Measurements from ENCODE around the gene KRTAP10-8.
"Not testable (repeated sequence)": the region's sequence is repeated elsewhere in the genome, so short reads cannot be mapped to it uniquely, and the experiment has no call there.

KRTAP10-8 gene

DNA sequence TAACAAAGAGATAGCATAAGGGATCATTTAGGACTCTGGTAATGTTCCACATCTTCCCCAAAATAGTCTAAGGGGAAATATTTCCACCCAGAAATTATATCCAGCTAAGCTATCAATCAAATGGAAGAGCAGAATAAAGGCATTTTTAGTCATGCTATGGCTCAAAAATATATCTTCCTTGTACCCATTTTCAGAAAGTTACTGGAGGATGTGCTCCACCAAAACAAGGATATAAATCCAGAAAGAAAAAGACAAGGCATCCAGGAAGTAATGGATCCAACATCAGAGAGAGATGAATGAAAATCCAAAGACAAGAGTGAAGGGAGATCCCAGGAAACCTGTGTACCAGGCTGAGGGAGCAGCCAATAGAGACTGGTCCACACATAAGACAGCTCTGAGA, 2.7 kb upstream of the KRTAP10-8 start:
- in situ Hi-C loops (cut with HindIII; ENCODE audit: low pct_ligation_motif_present, low sequenced_read_pairs), result no loop called here
- TF ChIP-seq, protein P1, sequence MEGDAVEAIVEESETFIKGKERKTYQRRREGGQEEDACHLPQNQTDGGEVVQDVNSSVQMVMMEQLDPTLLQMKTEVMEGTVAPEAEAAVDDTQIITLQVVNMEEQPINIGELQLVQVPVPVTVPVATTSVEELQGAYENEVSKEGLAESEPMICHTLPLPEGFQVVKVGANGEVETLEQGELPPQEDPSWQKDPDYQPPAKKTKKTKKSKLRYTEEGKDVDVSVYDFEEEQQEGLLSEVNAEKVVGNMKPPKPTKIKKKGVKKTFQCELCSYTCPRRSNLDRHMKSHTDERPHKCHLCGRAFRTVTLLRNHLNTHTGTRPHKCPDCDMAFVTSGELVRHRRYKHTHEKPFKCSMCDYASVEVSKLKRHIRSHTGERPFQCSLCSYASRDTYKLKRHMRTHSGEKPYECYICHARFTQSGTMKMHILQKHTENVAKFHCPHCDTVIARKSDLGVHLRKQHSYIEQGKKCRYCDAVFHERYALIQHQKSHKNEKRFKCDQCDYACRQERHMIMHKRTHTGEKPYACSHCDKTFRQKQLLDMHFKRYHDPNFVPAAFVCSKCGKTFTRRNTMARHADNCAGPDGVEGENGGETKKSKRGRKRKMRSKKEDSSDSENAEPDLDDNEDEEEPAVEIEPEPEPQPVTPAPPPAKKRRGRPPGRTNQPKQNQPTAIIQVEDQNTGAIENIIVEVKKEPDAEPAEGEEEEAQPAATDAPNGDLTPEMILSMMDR (IDR thresholded peaks at IDR 0.05; ENCODE audit: low read depth, low read length, missing control alignments), result no peak
- Histone ChIP-seq H3K27ac (no peak overlapping the region), H3K27me3 (replicated peaks) (no peaks in the 10 kb centered on the region), H3K4me3 (ENCODE audit: low read depth, low read length) (no peak overlapping the region), H3K36me3 (replicated peaks) (no peaks in the 10 kb centered on the region)
- DNase-seq, result no peak

DNA sequence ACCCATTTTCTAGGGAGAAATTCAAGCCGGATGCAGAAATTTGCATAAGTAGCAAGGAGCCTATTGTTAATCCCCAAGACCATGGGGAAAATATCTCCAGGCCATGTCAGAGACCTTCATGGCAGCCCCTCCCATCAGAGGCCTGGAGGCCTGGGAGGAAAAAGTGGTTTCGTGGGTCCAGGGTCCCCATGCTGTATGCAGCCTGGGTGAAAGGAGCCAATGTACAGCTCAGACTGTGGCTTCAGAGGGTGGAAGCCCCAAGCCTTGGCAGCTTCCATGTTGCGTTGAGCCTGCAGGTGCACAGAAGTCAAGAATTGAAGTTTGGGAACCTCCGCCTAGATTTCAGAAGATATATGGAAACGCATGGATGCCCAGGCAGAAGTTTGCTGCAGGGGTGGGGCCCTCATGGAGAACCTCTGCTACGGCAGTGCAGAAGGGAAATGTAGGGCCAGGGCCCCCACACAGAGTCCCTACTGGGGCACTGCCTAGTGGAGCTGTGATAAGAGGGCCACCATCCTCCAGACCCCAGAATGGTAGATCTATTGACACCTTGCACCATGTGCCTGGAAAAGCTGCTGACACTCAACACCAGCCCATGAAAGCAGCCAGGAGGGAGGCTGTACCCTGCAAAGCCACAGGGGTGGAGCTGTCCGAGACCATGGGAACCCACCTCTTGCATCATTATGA, 1.6 kb upstream of the KRTAP10-8 start:
- H3K27ac ChIP-seq; H3K27me3 ChIP-seq (replicated peaks); H3K36me3 ChIP-seq (replicated peaks); in situ Hi-C loops (cut with HindIII; ENCODE audit: low pct_ligation_motif_present, low sequenced_read_pairs); H3K4me3 ChIP-seq (ENCODE audit: low read depth, low read length); DNase-seq: not testable (repeated sequence)

DNA sequence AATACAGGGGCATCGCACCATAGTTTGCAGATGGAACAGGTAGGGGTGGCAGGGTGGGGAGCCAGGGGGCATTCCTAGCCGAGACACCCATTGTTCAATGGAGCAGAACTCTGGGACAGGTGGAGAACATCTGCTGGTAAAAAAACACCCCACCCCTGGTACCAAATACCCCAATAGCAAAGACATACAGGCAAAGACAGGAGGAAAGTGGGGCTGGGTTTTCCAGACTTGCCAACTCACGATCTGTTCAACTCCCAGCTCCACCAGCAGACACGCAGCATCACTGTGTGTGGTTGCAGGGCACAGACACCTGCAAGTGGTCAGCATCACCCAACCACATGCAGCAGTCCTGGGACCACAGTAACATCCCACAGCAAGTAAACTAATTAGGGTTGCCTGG, 328 bp upstream of the KRTAP10-8 start:
- Histone ChIP-seq H3K4me3 (ENCODE audit: low read depth, low read length) (no peak overlapping the region), H3K27ac (no peak overlapping the region), H3K36me3 (replicated peaks) (no peaks in the 10 kb centered on the region), H3K27me3 (replicated peaks) (no peaks in the 10 kb centered on the region)
- no peak for DNase-seq
- TF ChIP-seq, protein P1 (IDR thresholded peaks at IDR 0.05; ENCODE audit: low read depth, low read length, missing control alignments), result no peak
- in situ Hi-C loops (cut with HindIII; ENCODE audit: low pct_ligation_motif_present, low sequenced_read_pairs), result no loop called here

DNA sequence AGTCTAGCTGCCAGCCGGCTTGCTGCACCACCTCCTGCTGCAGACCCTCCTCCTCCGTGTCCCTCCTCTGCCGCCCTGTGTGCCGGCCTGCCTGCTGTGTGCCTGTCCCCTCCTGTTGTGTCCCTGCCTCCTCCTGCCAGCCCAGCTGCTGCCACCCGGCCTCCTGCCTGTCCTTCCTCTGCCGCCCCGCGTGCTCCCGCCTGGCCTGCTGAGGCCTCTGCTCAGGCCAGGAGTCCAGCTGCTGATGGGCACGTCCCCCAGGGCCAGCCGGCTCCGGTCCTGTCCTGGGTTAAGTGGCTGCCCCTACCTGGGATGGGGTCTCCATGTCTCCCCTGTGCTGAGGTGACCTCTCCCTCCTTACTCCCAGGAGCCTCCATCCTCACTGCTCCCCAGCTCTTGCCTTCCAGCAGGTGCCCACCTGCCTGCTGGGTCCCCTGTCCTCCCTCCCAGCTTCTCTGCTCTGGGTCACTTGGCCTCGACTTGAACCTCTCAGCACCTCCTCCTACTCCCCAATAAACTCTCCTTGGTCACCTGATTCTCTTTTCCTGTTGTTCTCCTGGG, 870 bp downstream of the KRTAP10-8 start:
- H3K27me3 ChIP-seq (replicated peaks), result no peaks in the 10 kb centered on the region
- in situ Hi-C loops (cut with HindIII; ENCODE audit: low pct_ligation_motif_present, low sequenced_read_pairs), result no loop called here
- TF ChIP-seq, protein P1 (IDR thresholded peaks at IDR 0.05; ENCODE audit: low read depth, low read length, missing control alignments), result no peak
- no peaks in the 10 kb centered on the region for H3K36me3 ChIP-seq (replicated peaks)
- no peak for DNase-seq
- H3K4me3 ChIP-seq (ENCODE audit: low read depth, low read length), result no peak overlapping the region
- no peak overlapping the region for H3K27ac ChIP-seq

DNA sequence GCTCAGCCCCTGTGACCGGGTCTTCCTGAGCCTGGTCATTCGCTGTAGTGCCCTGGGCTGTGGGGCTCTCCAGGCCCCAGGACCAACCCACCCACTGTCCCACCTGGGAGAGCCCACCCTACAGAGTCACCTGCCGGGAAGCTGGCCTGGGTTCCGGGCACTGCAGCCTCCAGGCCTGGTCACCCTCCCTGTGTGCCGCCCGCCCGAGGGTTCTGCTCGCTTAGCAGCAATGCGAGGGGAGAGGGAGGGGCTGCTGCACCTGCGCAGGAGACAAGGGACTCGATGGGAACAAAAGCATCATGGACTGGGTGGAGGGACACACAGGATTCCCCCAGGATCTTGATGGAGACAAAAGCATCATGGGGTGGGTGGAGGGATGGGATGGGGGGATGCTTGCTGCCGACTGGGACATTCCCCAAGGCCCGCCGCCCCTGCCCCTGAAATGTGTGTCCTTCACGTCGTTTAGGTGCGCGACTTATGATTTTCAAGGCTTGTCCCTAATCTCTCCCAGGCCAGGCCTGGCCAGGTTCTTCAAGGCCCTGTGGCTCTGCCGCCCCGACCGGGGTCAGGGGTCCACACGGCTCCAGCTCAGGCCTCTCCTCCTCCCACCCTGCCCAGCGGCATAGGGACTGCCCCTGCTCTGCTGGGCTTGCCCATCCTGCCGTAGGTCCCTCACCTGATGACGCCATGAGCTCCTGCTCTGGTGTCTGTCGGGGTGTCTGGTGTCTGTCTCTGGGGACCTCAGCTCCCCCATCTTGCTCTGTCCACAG, 1.7 kb downstream of the KRTAP10-8 start:
- H3K4me3 ChIP-seq (ENCODE audit: low read depth, low read length), result no peak overlapping the region
- no peak overlapping the region for H3K27ac ChIP-seq
- DNase-seq, result no peak
- no peaks in the 10 kb centered on the region for H3K36me3 ChIP-seq (replicated peaks)
- H3K27me3 ChIP-seq (replicated peaks), result no peaks in the 10 kb centered on the region
- in situ Hi-C loops (cut with HindIII; ENCODE audit: low pct_ligation_motif_present, low sequenced_read_pairs), result no loop called here
- TF ChIP-seq, protein P1 (IDR thresholded peaks at IDR 0.05; ENCODE audit: low read depth, low read length, missing control alignments), result no peak

DNA sequence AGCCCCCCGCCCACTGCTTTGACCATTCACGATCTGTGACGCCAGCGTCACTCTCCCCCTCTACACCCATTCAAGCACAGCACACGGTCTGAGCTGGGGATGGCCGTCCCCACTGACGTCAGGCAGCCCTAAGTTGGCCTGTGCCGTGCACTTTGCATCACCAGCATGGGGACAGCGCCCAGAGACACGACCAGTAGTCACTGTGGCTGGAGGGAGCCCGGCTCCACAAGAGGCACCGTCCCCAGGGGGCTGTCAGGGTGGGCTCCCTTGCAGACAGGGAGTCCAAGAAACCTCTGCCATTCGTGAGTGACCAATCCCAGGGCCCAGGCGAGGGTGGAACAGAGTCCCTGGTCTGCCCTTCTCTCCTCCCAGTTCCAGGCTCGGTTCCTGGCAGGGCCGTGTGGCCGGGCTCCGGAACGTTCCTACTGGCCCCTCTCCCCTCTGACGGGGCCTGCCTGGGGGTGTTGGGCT, 2.3 kb downstream of the KRTAP10-8 start:
- in situ Hi-C loops (cut with HindIII; ENCODE audit: low pct_ligation_motif_present, low sequenced_read_pairs), result no loop called here
- Histone ChIP-seq H3K4me3 (ENCODE audit: low read depth, low read length) (no peak overlapping the region), H3K27ac (no peak overlapping the region), H3K36me3 (replicated peaks) (no peaks in the 10 kb centered on the region), H3K27me3 (replicated peaks) (no peaks in the 10 kb centered on the region)
- TF ChIP-seq, protein P1 (IDR thresholded peaks at IDR 0.05; ENCODE audit: low read depth, low read length, missing control alignments), result no peak
- no peak for DNase-seq

All from brain microvascular endothelial cell (primary cell).